Right lobe of liver (tissue), 6 donors: Measurements from ENCODE around the gene CUTC. TPM values are rescaled to one million over a fixed set of nuclear protein-coding genes. Genes with fewer than 3 reads are reported as not detected.

Experiments used
- ATAC-seq, 4 donors: fragments of 200-7000 bp; cut with Tn5 transposase; one replicate each; pipeline ENCODE4 v1.9.1; 2020; ENCODE audit warnings: mild to moderate bottlenecking in 4 of 4, moderate library complexity in 4 of 4
- DNase-seq, 3 donors: peaks; one replicate each; pipeline ENCODE4 v3.0.0-alpha.2; 2020
- H3K27ac ChIP-seq, 3 donors: fragments of 200-600 bp; one replicate each; pipeline ENCODE4 v1.8.0; 2022
- H3K27me3 ChIP-seq, 2 donors: fragments of 200-600 bp; one replicate each; pipeline ENCODE4 v1.8.0; 2022
- H3K36me3 ChIP-seq, 4 donors: fragments of 200-600 bp; sonication (generic) in 1 of 4; one replicate each; pipeline versions ENCODE4 v1.5.1 to v1.8.0; 2017 to 2022; ENCODE audit warnings: control low read depth in 1 of 4
- H3K4me1 ChIP-seq, 4 donors: fragments of 200-600 bp; sonication (generic) in 1 of 4; one replicate each; pipeline versions ENCODE4 v1.5.1 to v1.8.0; 2017 to 2022; ENCODE audit warnings: control low read depth in 1 of 4
- H3K4me3 ChIP-seq, 3 donors: fragments of 200-600 bp; one replicate each; pipeline ENCODE4 v1.8.0; 2022
- H3K9me3 ChIP-seq, 4 donors: fragments of 200-600 bp; sonication (generic) in 1 of 4; one replicate each; pipeline versions ENCODE4 v1.5.1 to v1.8.0; 2017 to 2022; ENCODE audit warnings: control low read depth in 1 of 4
- CTCF ChIP-seq, 4 donors: fragments of 200-600 bp in 3 of 4; fragments of 450-650 bp in 1 of 4; IDR thresholded peaks; one replicate each; pipeline versions ENCODE4 v1.5.1 to v1.8.0; 2016 to 2022; ENCODE audit warnings: antibody characterized with exemption in 4 of 4, mild to moderate bottlenecking in 2 of 4
- POLR2A ChIP-seq: fragments of 450-650 bp; IDR thresholded peaks from one replicate; pipeline ENCODE4 v1.6.1; 2017; ENCODE audit warnings: antibody characterized with exemption, mild to moderate bottlenecking
- WGBS: methylation state at CpG from one replicate; pipeline ENCODE4 v1.1.6; 2018; ENCODE audit warnings: low coverage, low lambda C conversion rate; ENCODE audit not compliant: insufficient coverage; ENCODE audit errors: missing lambda C conversion rate; 5-methylcytosine and 5-hydroxymethylcytosine counted together
- intact Hi-C, 2 donors: fragments of 100-400 bp; cut with DNase I; formaldehyde crosslinking; loops; one replicate each; pipeline versions ENCODE4 v1.11.2 to v1.14.1; 2022
- total RNA-seq, 6 experiments: library from RNA; depleted of rRNA in 2 of 6; stranded (reverse); fragments of >200 nt in 2 of 6; fragmentation: NEBNext Ultra II Directional in 3 of 6; extraction: Animal tissue kit (Norgen Biotek cat#: 25700) in 3 of 6; gene quantifications; one replicate each; pipeline versions ENCODE4 v1.1.0 to v1.2.4, GENCODE V29; 2016 to 2023
- donor health status: DM: no; HTN: yes; CAD: no.
- donor health status: DM: no; HTN: no; CAD: no.
- donor health status: DM: no; HTN: no; CAD: no.
- donor health status: DM: no; HTN: yes; CAD: no.
- donor health status: DM: no; HTN: yes; CAD: no.

CUTC gene
- total RNA-seq, 6 experiments from 2014 or later = 10.2 to 22.8 (median 15.8) TPM

GRCh38 chr10:99791831-99792230 is 59.8 kb downstream of the CUTC start:
- intact Hi-C loops = no loop called here
- Histone ChIP-seq H3K4me1 (peaks cover 0 to 19% (median 4%) of the 10 kb centered on the region in 4 donors), H3K27ac (no peak overlapping the region), H3K4me3 (no peak overlapping the region), H3K9me3 (no peaks in the 10 kb centered on the region), H3K36me3 (peaks cover 0 to 73% (median 29%) of the 10 kb centered on the region in 4 donors), H3K27me3 (no peaks in the 10 kb centered on the region)
- ATAC-seq (no peak), DNase-seq (no peak)
- no peak for TF ChIP-seq POLR2A
- no peak for TF ChIP-seq CTCF (IDR thresholded peaks at IDR 0.05)
- 85% methylated on average over 3 of the region's 3 CpGs for WGBS

GRCh38 chr10:99793819-99794218 is 61.8 kb downstream of the CUTC start:
- Histone ChIP-seq H3K4me1 (peaks cover 0 to 14% (median 4%) of the 10 kb centered on the region in 4 donors), H3K36me3 (peaks cover 0 to 91% (median 42%) of the 10 kb centered on the region in 4 donors), H3K27me3 (no peaks in the 10 kb centered on the region), H3K27ac (no peak overlapping the region), H3K9me3 (no peaks in the 10 kb centered on the region), H3K4me3 (no peak overlapping the region)
- no peak for TF ChIP-seq CTCF (IDR thresholded peaks at IDR 0.05)
- no peak for TF ChIP-seq POLR2A
- intact Hi-C loops = no loop called here
- ATAC-seq (no peak), DNase-seq (no peak)
- WGBS = 82% methylated on average over 4 of the region's 4 CpGs

- Histone ChIP-seq H3K36me3 (peaks cover 0 to 99% (median 61%) of the 10 kb centered on the region in 4 donors), H3K27ac (no peak overlapping the region), H3K4me3 (no peak overlapping the region), H3K9me3 (no peaks in the 10 kb centered on the region), H3K27me3 (no peaks in the 10 kb centered on the region), H3K4me1 (no peaks in the 10 kb centered on the region)
- intact Hi-C loops = no loop called here
- peak in 1 of 4 donors; percentile 8 for ATAC-seq
- DNase-seq = no peak
- 79% methylated on average over 6 of the region's 6 CpGs for WGBS
- TF ChIP-seq CTCF (IDR thresholded peaks at IDR 0.05) = no peak
- no peak for TF ChIP-seq POLR2A
These were observed 64.9 kb downstream of the CUTC start for GRCh38 chr10:99796928-99797327.

GRCh38 chr10:99798031-99798430 is 66.0 kb downstream of the CUTC start:
- TF ChIP-seq CTCF (IDR thresholded peaks at IDR 0.05) (no peak), POLR2A (no peak)
- H3K27ac ChIP-seq = no peak overlapping the region
- ATAC-seq (peak in 2 of 4 donors; percentile 12 to 13), DNase-seq (no peak)
- H3K9me3 ChIP-seq = no peaks in the 10 kb centered on the region
- intact Hi-C loops = no loop called here
- peaks cover 0 to 99% (median 61%) of the 10 kb centered on the region in 4 donors for H3K36me3 ChIP-seq
- H3K4me1 ChIP-seq = no peaks in the 10 kb centered on the region
- H3K4me3 ChIP-seq = no peak overlapping the region
- WGBS = 90% methylated on average over 2 of the region's 4 CpGs
- no peaks in the 10 kb centered on the region for H3K27me3 ChIP-seq

GRCh38 chr10:99798920-99799319 is 66.9 kb downstream of the CUTC start:
- Histone ChIP-seq H3K4me3 (no peak overlapping the region), H3K9me3 (no peaks in the 10 kb centered on the region), H3K36me3 (peaks cover 0 to 99% (median 58%) of the 10 kb centered on the region in 4 donors), H3K27me3 (no peaks in the 10 kb centered on the region), H3K4me1 (no peaks in the 10 kb centered on the region), H3K27ac (no peak overlapping the region)
- ATAC-seq (peak in 1 of 4 donors; percentile 6), DNase-seq (no peak)
- 66% methylated on average over 3 of the region's 3 CpGs for WGBS
- intact Hi-C loops = no loop called here
- TF ChIP-seq POLR2A (no peak), CTCF (IDR thresholded peaks at IDR 0.05) (no peak)
